NCI-H187 treated with DMSO at 0.1 percent for 48 hours (cell line): ENCODE results near the gene NDUFS1.
"Not testable (repeated sequence)": the region's sequence is repeated elsewhere in the genome, so short reads cannot be mapped to it uniquely, and the experiment has no call there.

Experiments used
- DNase-seq: peaks from one replicate; lab custom pipeline; 2025; lab: John Stamatoyannopoulos, UW

The NDUFS1 gene

GRCh38 chr2:206159346-206160124 is at the start of gene NDUFS1, which contains the start of gene EEF1B2:
Gene NDUFS1, minus strand, starts transcription at chr2:206159444. Its CDS starts 5,766 bp downstream, at chr2:206153678.
Gene EEF1B2, plus strand, starts transcription at chr2:206159895. Its CDS starts 85 bp downstream, at chr2:206159980.
- peak; percentile 45 for DNase-seq

- DNase-seq: no peak
Observed at GRCh38 chr2:206208900-206209299, 49.7 kb upstream of the NDUFS1 start.

GRCh38 chr2:206207316-206207715 is 48.1 kb upstream of the NDUFS1 start:
- not testable (repeated sequence) for DNase-seq

- DNase-seq: no peak
Observed at GRCh38 chr2:206204710-206205109, 45.5 kb upstream of the NDUFS1 start.

GRCh38 chr2:206203331-206203730 is 44.1 kb upstream of the NDUFS1 start:
- no peak for DNase-seq

GRCh38 chr2:206202446-206202845 is 43.2 kb upstream of the NDUFS1 start:
- DNase-seq: no peak

GRCh38 chr2:206201075-206201848 is 42.0 kb upstream of the NDUFS1 start:
- DNase-seq: no peak

- DNase-seq: no peak
Observed at GRCh38 chr2:206198677-206199076, 39.4 kb upstream of the NDUFS1 start.

GRCh38 chr2:206193671-206194357 is 34.6 kb upstream of the NDUFS1 start:
- no peak for DNase-seq

- no peak for DNase-seq
Observed at GRCh38 chr2:206192157-206192556, 32.9 kb upstream of the NDUFS1 start.

- DNase-seq: no peak
Observed at GRCh38 chr2:206190689-206191088, 31.4 kb upstream of the NDUFS1 start.

GRCh38 chr2:206190111-206190510 is 30.9 kb upstream of the NDUFS1 start:
- DNase-seq: no peak

- DNase-seq: no peak
Observed at GRCh38 chr2:206189691-206190090, 30.4 kb upstream of the NDUFS1 start.

GRCh38 chr2:206181526-206181925 is 22.3 kb upstream of the NDUFS1 start:
- DNase-seq: not testable (repeated sequence)

GRCh38 chr2:206176901-206177300 is 17.7 kb upstream of the NDUFS1 start:
- no peak for DNase-seq

GRCh38 chr2:206176121-206176520 is 16.9 kb upstream of the NDUFS1 start:
- no peak for DNase-seq

- DNase-seq: no peak
Observed at GRCh38 chr2:206173147-206173546, 13.9 kb upstream of the NDUFS1 start.

- DNase-seq: not testable (repeated sequence)
Observed at GRCh38 chr2:206171624-206172397, 12.6 kb upstream of the NDUFS1 start.

- DNase-seq: not testable (repeated sequence)
Observed at GRCh38 chr2:206168230-206168629, 9.0 kb upstream of the NDUFS1 start.

GRCh38 chr2:206164261-206164862 is 5.1 kb upstream of the NDUFS1 start:
- no peak for DNase-seq

- DNase-seq: no peak
Observed at GRCh38 chr2:206163251-206163880, 4.1 kb upstream of the NDUFS1 start.
